Spleen (tissue), 11 donors: Measurements from ENCODE around the gene SPATA31C1. TPM values are rescaled to one million over a fixed set of nuclear protein-coding genes. Genes with fewer than 3 reads are reported as not detected.

Experiments used
- DNase-seq: peaks from one replicate; pipeline ENCODE4 v3.0.0-alpha.2; 2020
- H3K27ac ChIP-seq, 8 donors: fragments of 200-600 bp; sonication (generic) in 7 of 8; 1 replicate in 4 of 8; 2 replicates in 4 of 8; pipeline versions ENCODE4 v1.5.0 to v1.8.0; 2016 to 2021; ENCODE audit warnings: inconsistent platforms in 4 of 8, mild to moderate bottlenecking in 4 of 8, moderate library complexity in 1 of 8
- H3K27me3 ChIP-seq, 7 donors: fragments of 200-600 bp; sonication (generic) in 6 of 7; replicated peaks in 1 of 7; 1 replicate in 4 of 7; 2 replicates in 3 of 7; pipeline versions ENCODE4 v1.5.0 to v1.8.0; 2016 to 2021; ENCODE audit warnings: inconsistent platforms in 3 of 7, mild to moderate bottlenecking in 1 of 7
- H3K36me3 ChIP-seq, 6 donors: fragments of 200-600 bp; sonication (generic) in 5 of 6; 1 replicate in 4 of 6; 2 replicates in 2 of 6; pipeline versions ENCODE4 v1.5.0 to v1.8.0; 2016 to 2021; ENCODE audit warnings: inconsistent platforms in 2 of 6
- H3K4me1 ChIP-seq, 6 donors: fragments of 200-600 bp; sonication (generic) in 5 of 6; 1 replicate in 3 of 6; 2 replicates in 3 of 6; pipeline versions ENCODE4 v1.5.0 to v1.8.0; 2016 to 2021; ENCODE audit warnings: inconsistent platforms in 3 of 6
- H3K4me3 ChIP-seq, 8 donors: fragments of 200-600 bp; sonication (generic) in 7 of 8; 1 replicate in 4 of 8; 2 replicates in 4 of 8; pipeline versions ENCODE4 v1.5.0 to v1.8.0; 2016 to 2021; ENCODE audit warnings: inconsistent platforms in 4 of 8, mild to moderate bottlenecking in 4 of 8, moderate library complexity in 2 of 8
- H3K9me3 ChIP-seq, 8 donors: fragments of 200-600 bp; sonication (generic) in 7 of 8; 1 replicate in 4 of 8; 2 replicates in 4 of 8; pipeline versions ENCODE4 v1.5.0 to v1.8.0; 2016 to 2021; ENCODE audit warnings: inconsistent platforms in 4 of 8
- POLR2A ChIP-seq, 3 donors: fragments of 450-650 bp; IDR thresholded peaks; one replicate each; pipeline ENCODE4 v1.5.1; 2017; ENCODE audit warnings: antibody characterized with exemption in 3 of 3, mild to moderate bottlenecking in 1 of 3
- POLR2AphosphoS5 ChIP-seq, 3 donors: sonication (generic); formaldehyde crosslinking; IDR thresholded peaks; one replicate each; pipeline ENCODE4 v1.5.1; 2017; ENCODE audit warnings: antibody characterized with exemption in 3 of 3
- WGBS, 5 donors: extraction: QIAGEN DNeasy Blood & Tissue Kit in 3 of 5; methylation state at CpG; one replicate each; pipeline versions ENCODE4 v1.1.5 to v1.1.7; 2013 to 2018; 5-methylcytosine and 5-hydroxymethylcytosine counted together
- intact Hi-C: fragments of 100-400 bp; cut with DNase I; formaldehyde crosslinking; loops from one replicate; pipeline ENCODE4 v1.15.0; 2023; ENCODE audit warnings: low total_unique reads
- polyA plus RNA-seq, 3 donors: library from polyadenylated mRNA; stranded (reverse); fragments of 200-250 nt; gene quantifications; one replicate each; pipeline ENCODE4 v1.2.1, GENCODE V29; 2013
- total RNA-seq, 7 donors: library from RNA; depleted of rRNA in 3 of 7; stranded (reverse); fragments of >200 nt in 3 of 7; fragmentation: NEBNext Ultra II Directional in 4 of 7; extraction: Animal tissue kit (Norgen Biotek cat#: 25700) in 4 of 7; gene quantifications; one replicate each; pipeline versions ENCODE4 v1.1.0 to v1.2.1, GENCODE V29; 2016 to 2021
- TF ChIP-seq, protein P1 (sequence below), 11 experiments: fragments of 200-600 bp in 7 of 11; fragments of 450-650 bp in 4 of 11; sonication (generic) in 4 of 11; IDR thresholded peaks in 8 of 11; conservative IDR thresholded peaks in 3 of 11; 1 replicate in 7 of 11; 2 replicates in 4 of 11; pipeline versions ENCODE4 v1.4.0 to v1.8.0; 2016 to 2021; ENCODE audit warnings: antibody characterized with exemption in 11 of 11, inconsistent platforms in 4 of 11, mild to moderate bottlenecking in 1 of 11
- donor health status: healthy with polysubstance abuse.
- donor health status: DM: no; HTN: no; CAD: no; lungs with moderate emphysema.
- donor health status: DM: no; HTN: no; CAD: no.
- donor health status: Bipolar disorder and iron deficiency.
- donor health status: healthy.
- donor health status: DM: no; HTN: no; CAD: no.
- donor health status: DM: yes; HTN: yes; CAD: no.

Gene SPATA31C1
- total and polyA plus RNA-seq, 10 donors, result not detected

DNA sequence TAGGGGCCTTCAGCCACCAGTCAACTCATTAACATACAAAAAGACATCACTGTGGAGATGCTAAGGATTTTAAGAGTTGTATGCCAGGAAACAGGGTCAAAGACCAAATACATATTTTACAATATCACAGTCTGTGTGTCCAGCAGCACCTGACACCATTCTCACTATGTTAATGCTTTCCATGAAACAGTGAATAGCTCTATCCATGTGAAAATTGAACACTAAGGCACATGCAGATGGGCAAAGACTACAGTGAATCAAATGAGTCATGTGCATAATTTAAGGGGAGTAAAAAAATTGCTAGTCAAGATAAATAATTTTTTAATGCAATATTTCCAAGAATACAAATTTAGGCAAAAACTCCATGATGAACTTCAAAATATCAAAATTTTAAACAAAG, 42.7 kb upstream of the SPATA31C1 start:
- DNase-seq, result no peak
- Histone ChIP-seq H3K27me3 (peaks cover 0 to 11% (median 0%) of the 10 kb centered on the region in 7 donors), H3K4me1 (no peaks in the 10 kb centered on the region), H3K4me3 (no peak overlapping the region), H3K9me3 (no peaks in the 10 kb centered on the region), H3K27ac (no peak overlapping the region), H3K36me3 (no peaks in the 10 kb centered on the region)
- intact Hi-C loops, result no loop called here
- TF ChIP-seq, protein P1, sequence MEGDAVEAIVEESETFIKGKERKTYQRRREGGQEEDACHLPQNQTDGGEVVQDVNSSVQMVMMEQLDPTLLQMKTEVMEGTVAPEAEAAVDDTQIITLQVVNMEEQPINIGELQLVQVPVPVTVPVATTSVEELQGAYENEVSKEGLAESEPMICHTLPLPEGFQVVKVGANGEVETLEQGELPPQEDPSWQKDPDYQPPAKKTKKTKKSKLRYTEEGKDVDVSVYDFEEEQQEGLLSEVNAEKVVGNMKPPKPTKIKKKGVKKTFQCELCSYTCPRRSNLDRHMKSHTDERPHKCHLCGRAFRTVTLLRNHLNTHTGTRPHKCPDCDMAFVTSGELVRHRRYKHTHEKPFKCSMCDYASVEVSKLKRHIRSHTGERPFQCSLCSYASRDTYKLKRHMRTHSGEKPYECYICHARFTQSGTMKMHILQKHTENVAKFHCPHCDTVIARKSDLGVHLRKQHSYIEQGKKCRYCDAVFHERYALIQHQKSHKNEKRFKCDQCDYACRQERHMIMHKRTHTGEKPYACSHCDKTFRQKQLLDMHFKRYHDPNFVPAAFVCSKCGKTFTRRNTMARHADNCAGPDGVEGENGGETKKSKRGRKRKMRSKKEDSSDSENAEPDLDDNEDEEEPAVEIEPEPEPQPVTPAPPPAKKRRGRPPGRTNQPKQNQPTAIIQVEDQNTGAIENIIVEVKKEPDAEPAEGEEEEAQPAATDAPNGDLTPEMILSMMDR (IDR thresholded peaks at IDR 0.05 in 8 of 11, conservative IDR thresholded peaks at IDR 0.05 in 3 of 11), result no peak
- TF ChIP-seq POLR2A (IDR thresholded peaks at IDR 0.05), result no peak
- no peak for TF ChIP-seq POLR2AphosphoS5 (IDR thresholded peaks at IDR 0.05)

DNA sequence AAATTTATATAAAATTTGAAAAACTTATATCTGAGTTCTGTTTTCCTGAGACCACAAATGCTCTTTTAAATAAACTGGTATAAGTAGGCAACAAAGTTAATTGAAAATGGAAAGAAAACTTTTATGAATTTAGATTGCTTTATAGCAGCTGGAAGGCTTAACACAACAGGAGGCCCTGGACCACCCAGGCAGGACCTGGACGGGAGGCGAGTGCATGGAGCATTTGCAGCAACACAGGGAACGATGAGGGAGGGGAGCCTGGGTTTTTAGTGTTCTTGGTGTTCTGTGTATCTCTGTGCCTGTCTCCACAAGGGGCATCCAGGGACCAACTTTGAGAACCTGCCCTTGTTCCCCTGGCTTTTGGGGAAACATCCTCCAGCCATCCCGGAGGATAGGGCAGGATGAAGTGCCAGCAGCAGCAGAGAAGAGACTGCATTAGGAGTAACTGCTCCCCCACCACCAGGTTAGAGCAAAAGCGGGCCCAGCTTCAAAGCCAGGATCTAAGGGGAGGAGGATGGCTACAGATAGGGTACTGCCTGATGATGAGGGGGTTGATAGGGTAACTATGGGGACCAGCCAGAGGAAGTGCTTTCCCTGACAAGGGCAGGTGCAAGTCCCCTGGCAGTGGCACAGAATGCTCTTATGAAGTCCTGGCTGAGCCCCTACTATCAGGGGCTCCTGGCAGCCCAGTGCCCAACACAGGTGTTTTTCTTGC, 41.8 kb upstream of the SPATA31C1 start:
- Histone ChIP-seq H3K4me3 (no peak overlapping the region), H3K36me3 (no peaks in the 10 kb centered on the region), H3K4me1 (no peaks in the 10 kb centered on the region), H3K27me3 (peaks cover 0 to 11% (median 0%) of the 10 kb centered on the region in 7 donors), H3K9me3 (no peaks in the 10 kb centered on the region), H3K27ac (no peak overlapping the region)
- no peak for TF ChIP-seq POLR2AphosphoS5 (IDR thresholded peaks at IDR 0.05)
- TF ChIP-seq POLR2A (IDR thresholded peaks at IDR 0.05), result no peak
- TF ChIP-seq, protein P1 (IDR thresholded peaks at IDR 0.05 in 8 of 11, conservative IDR thresholded peaks at IDR 0.05 in 3 of 11), result no peak
- intact Hi-C loops, result no loop called here
- 75 to 82% (median 79%) methylated on average over 5 of the region's 5 CpGs for WGBS, 5 donors
- peak; percentile 61 for DNase-seq

DNA sequence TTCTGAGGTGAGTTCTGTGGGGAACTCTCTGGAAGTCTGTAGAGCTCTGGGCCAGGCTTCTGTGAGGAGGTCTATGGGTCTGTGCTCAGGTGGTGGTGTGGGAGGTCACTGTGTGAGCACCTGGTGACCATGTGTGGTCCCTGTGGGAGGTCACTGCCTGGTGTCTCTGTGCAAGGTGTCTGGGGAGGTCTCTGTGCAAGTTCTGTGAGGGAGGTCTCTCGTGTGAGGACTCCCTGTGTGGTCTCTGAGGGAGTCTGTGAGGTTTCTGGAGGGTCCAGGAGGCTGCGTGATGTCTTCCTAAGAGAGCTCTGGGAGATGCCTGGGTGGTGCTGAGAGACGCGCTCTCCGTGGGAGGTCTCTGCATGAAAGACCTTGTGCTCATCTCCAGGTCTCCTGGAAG, 41.1 kb upstream of the SPATA31C1 start:
- 67 to 91% (median 88%) methylated on average over 2 to 5 of the region's 5 CpGs for WGBS, 5 donors
- intact Hi-C loops, result no loop called here
- no peaks in the 10 kb centered on the region for H3K4me1 ChIP-seq
- no peak overlapping the region for H3K27ac ChIP-seq
- H3K36me3 ChIP-seq, result no peaks in the 10 kb centered on the region
- H3K4me3 ChIP-seq, result no peak overlapping the region
- peaks cover 0 to 11% (median 0%) of the 10 kb centered on the region in 7 donors for H3K27me3 ChIP-seq
- TF ChIP-seq, protein P1 (IDR thresholded peaks at IDR 0.05 in 8 of 11, conservative IDR thresholded peaks at IDR 0.05 in 3 of 11), result no peak
- TF ChIP-seq POLR2AphosphoS5 (IDR thresholded peaks at IDR 0.05), result no peak
- no peak for TF ChIP-seq POLR2A (IDR thresholded peaks at IDR 0.05)
- DNase-seq, result peak; percentile 39
- H3K9me3 ChIP-seq, result no peaks in the 10 kb centered on the region

DNA sequence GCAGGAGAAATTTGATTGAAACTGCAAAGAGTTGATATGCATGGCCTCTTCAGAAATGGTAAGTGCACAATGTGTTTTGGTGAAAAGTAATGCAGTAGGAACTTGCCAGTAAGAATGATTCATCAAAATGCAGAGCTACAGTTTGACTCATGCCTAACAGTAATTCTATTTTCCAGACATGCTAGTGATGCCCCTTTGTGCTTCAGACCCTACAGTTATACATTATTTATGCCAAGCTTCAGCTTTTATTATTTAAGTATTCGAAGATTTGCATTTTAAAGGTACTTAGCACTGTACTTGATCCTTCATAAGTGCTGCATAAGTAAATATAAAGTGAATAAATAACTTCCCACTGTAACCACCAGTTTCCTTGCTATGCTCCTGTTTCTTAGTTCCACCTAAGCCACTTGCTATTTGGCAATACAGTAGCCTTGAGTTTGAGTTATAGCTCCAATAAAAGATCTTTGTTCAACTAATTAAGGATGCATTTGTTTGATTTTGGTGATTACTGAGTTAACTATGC, 38.7 kb upstream of the SPATA31C1 start:
- 70 to 86% (median 80%) methylated on average over 1 of the region's 1 CpG for WGBS, 5 donors
- Histone ChIP-seq H3K9me3 (no peaks in the 10 kb centered on the region), H3K27ac (no peak overlapping the region), H3K27me3 (peaks cover 0 to 12% (median 0%) of the 10 kb centered on the region in 7 donors), H3K4me1 (no peaks in the 10 kb centered on the region), H3K4me3 (no peak overlapping the region), H3K36me3 (no peaks in the 10 kb centered on the region)
- DNase-seq, result no peak
- TF ChIP-seq, protein P1 (IDR thresholded peaks at IDR 0.05 in 8 of 11, conservative IDR thresholded peaks at IDR 0.05 in 3 of 11), result no peak
- TF ChIP-seq POLR2AphosphoS5 (IDR thresholded peaks at IDR 0.05) (no peak), POLR2A (IDR thresholded peaks at IDR 0.05) (no peak)
- intact Hi-C loops, result no loop called here
